Stimulated activated CD4-positive, alpha-beta T cell treated with anti-CD3 and anti-CD28 coated beads, TNF-alpha, amount 100 ng/mL, for 48 hours (primary cell): ENCODE results near the gene CYB5R4.
"Not testable (repeated sequence)": the region's sequence is repeated elsewhere in the genome, so short reads cannot be mapped to it uniquely, and the experiment has no call there.

Experiments
- DNase-seq, 3 donors: peaks; one replicate each; pipeline ENCODE4 v3.0.0-alpha.2; 2020; ENCODE audit warnings: low read depth in 3 of 3

CYB5R4 gene

GRCh38 chr6:83911278-83911677 is 51.8 kb downstream of the CYB5R4 start:
- no peak for DNase-seq

- no peak for DNase-seq
Measured at GRCh38 chr6:83914953-83915352, 55.5 kb downstream of the CYB5R4 start.

- DNase-seq: no peak
Measured at GRCh38 chr6:83917001-83917400, 57.5 kb downstream of the CYB5R4 start.

GRCh38 chr6:83920017-83920416 is 60.5 kb downstream of the CYB5R4 start:
- DNase-seq: no peak

- DNase-seq: no peak
Measured at GRCh38 chr6:83921315-83921714, 61.8 kb downstream of the CYB5R4 start.

- DNase-seq: no peak
Measured at GRCh38 chr6:83927470-83927869, 68.0 kb downstream of the CYB5R4 start.

GRCh38 chr6:83928286-83928685 is 68.8 kb downstream of the CYB5R4 start:
- no peak for DNase-seq

GRCh38 chr6:83946201-83946833 is 86.8 kb downstream of the CYB5R4 start:
- not testable (repeated sequence) for DNase-seq

- DNase-seq: not testable (repeated sequence)
Measured at GRCh38 chr6:83947983-83948382, 88.5 kb downstream of the CYB5R4 start.

- DNase-seq: no peak
Measured at GRCh38 chr6:83948851-83949250, 89.4 kb downstream of the CYB5R4 start.

GRCh38 chr6:83951423-83951822 is 91.9 kb downstream of the CYB5R4 start:
- DNase-seq: not testable (repeated sequence)

- DNase-seq: no peak
Measured at GRCh38 chr6:83952830-83953229, 93.3 kb downstream of the CYB5R4 start.

GRCh38 chr6:83954371-83954770 is 94.9 kb downstream of the CYB5R4 start:
- no peak for DNase-seq

GRCh38 chr6:83958241-83958685 is 98.8 kb downstream of the CYB5R4 start:
- no peak for DNase-seq

GRCh38 chr6:83960664-83961063 is 101.2 kb downstream of the CYB5R4 start:
- no peak for DNase-seq

- no peak for DNase-seq
Measured at GRCh38 chr6:83962582-83962981, 103.1 kb downstream of the CYB5R4 start.

- no peak for DNase-seq
Measured at GRCh38 chr6:83966539-83966938, 107.0 kb downstream of the CYB5R4 start.

GRCh38 chr6:83970582-83970981 is 111.1 kb downstream of the CYB5R4 start:
- no peak for DNase-seq

- no peak for DNase-seq
Measured at GRCh38 chr6:83974409-83975050, 115.0 kb downstream of the CYB5R4 start.

GRCh38 chr6:83976037-83976755 is 116.7 kb downstream of the CYB5R4 start:
- no peak for DNase-seq

GRCh38 chr6:83976871-83977270 is 117.4 kb downstream of the CYB5R4 start:
- no peak for DNase-seq

- no peak for DNase-seq
Measured at GRCh38 chr6:83978324-83978734, 118.8 kb downstream of the CYB5R4 start.

GRCh38 chr6:83978997-83979396 is 119.5 kb downstream of the CYB5R4 start:
- no peak for DNase-seq
